A549 (cell line): ENCODE measurements around the gene SPEN. TPM values are rescaled to one million over a fixed set of nuclear protein-coding genes. Genes with fewer than 3 reads are reported as not detected.

ENCODE experiments used
- ATAC-seq, 2 experiments: fragments of 200-7000 bp in 1 of 2; fragments of >200 bp in 1 of 2; cut with Nextera tagmentation in 1 of 2; cut with Tn5 transposase in 1 of 2; 3 replicates each; pipeline versions ENCODE4 v1.8.0 to v1.9.1; 2018 to 2020; ENCODE audit warnings: mild to moderate bottlenecking in 1 of 2, moderate library complexity in 1 of 2
- CTCF ChIA-PET: fragments of 300-600 bp; sonication (Branson Sonifier 250); formaldehyde crosslinking; extraction: SDS; loops from one replicate; lab custom pipeline; 2021; ENCODE audit warnings: antibody characterized with exemption, inconsistent platforms; lab: Yijun Ruan, JAX
- POLR2A ChIA-PET: fragments of 350-600 bp; formaldehyde crosslinking; extraction: SDS; loops from one replicate; lab custom pipeline; 2021; ENCODE audit warnings: antibody characterized with exemption, inconsistent platforms; lab: Yijun Ruan, JAX
- DNase-seq, 2 experiments: peaks; one replicate each; pipeline versions ENCODE4 v3.0.0 to v3.0.0-alpha.2; 2011 to 2016; ENCODE audit warnings: low read depth in 1 of 2, low spot score in 1 of 2
- FAIRE-seq: peaks from 2 replicates; lab custom pipeline; 2011; peaks lifted over from hg19 to GRCh38; lab: Jason Lieb, UNC
- H3K27ac ChIP-seq, 2 experiments: fragments of >200 bp; sonication (Bioruptor Twin); formaldehyde crosslinking; 3 replicates each; pipeline ENCODE4 v1.5.1; 2016 to 2017
- H3K4me1 ChIP-seq: fragments of >200 bp; sonication (Bioruptor Twin); formaldehyde crosslinking; 3 replicates; pipeline ENCODE4 v1.6.1; 2016
- H3K4me2 ChIP-seq: fragments of >200 bp; sonication (Bioruptor Twin); formaldehyde crosslinking; 3 replicates; pipeline ENCODE4 v1.6.1; 2016
- H3K4me3 ChIP-seq: fragments of >200 bp; sonication (Bioruptor Twin); formaldehyde crosslinking; 3 replicates; pipeline ENCODE4 v1.5.1; 2016
- H3K9me3 ChIP-seq: fragments of >200 bp; sonication (Bioruptor Twin); formaldehyde crosslinking; 3 replicates; pipeline ENCODE4 v1.6.1; 2016
- BCL3 ChIP-seq: fragments of >200 bp; sonication (Bioruptor Twin); formaldehyde crosslinking; IDR thresholded peaks from 3 replicates; pipeline ENCODE4 v1.6.1; 2016
- CBX2 ChIP-seq: fragments of 200-600 bp; sonication (generic); IDR thresholded peaks from 2 replicates; pipeline ENCODE4 v1.6.1; 2016; ENCODE audit warnings: low read depth, mild to moderate bottlenecking, borderline replicate concordance
- CEBPB ChIP-seq, 2 experiments: fragments of >200 bp in 1 of 2; sonication (Bioruptor Twin) in 1 of 2; formaldehyde crosslinking in 1 of 2; IDR thresholded peaks; 2 replicates each; pipeline ENCODE4 v1.6.1; 2012 to 2016
- CHD2 ChIP-seq: fragments of 150-350 bp; IDR thresholded peaks from 2 replicates; pipeline ENCODE4 v1.6.1; 2014; ENCODE audit warnings: low read length; ENCODE audit not compliant: partially characterized antibody
- CTCF ChIP-seq: fragments of >200 bp; sonication (Bioruptor Twin); formaldehyde crosslinking; IDR thresholded peaks from 3 replicates; pipeline ENCODE4 v1.5.1; 2016
- EHF ChIP-seq: fragments of 250-450 bp; sonication (Bioruptor Pico); IDR thresholded peaks from 2 replicates; pipeline ENCODE4 v1.5.0; 2020; ENCODE audit warnings: mild to moderate bottlenecking
- EHMT2 ChIP-seq: fragments of 200-600 bp; sonication (generic); IDR thresholded peaks from 2 replicates; pipeline ENCODE4 v1.6.1; 2016; ENCODE audit warnings: antibody characterized with exemption, low read depth, mild to moderate bottlenecking, moderate library complexity
- FOSL2 ChIP-seq, 2 experiments: fragments of 450-650 bp in 1 of 2; fragments of >200 bp in 1 of 2; sonication (Bioruptor Twin) in 1 of 2; formaldehyde crosslinking; IDR thresholded peaks; 2 replicates each; pipeline versions ENCODE4 v1.5.0 to v1.6.1; 2016 to 2020; ENCODE audit warnings: mild to moderate bottlenecking in 1 of 2, moderate library complexity in 1 of 2
- FOXS1 ChIP-seq: fragments of 250-450 bp; sonication (Bioruptor Pico); IDR thresholded peaks from 2 replicates; pipeline ENCODE4 v1.5.0; 2020; ENCODE audit warnings: mild to moderate bottlenecking, moderate library complexity
- HEYL ChIP-seq: fragments of 250-450 bp; sonication (Bioruptor Pico); IDR thresholded peaks from 2 replicates; pipeline ENCODE4 v1.8.0; 2021; ENCODE audit warnings: mild to moderate bottlenecking, moderate library complexity
- HOXA7 ChIP-seq: fragments of 250-450 bp; sonication (Bioruptor Pico); IDR thresholded peaks from 2 replicates; pipeline ENCODE4 v1.5.0; 2020; ENCODE audit warnings: mild to moderate bottlenecking, moderate library complexity
- HOXB13 ChIP-seq: fragments of 250-450 bp; sonication (Bioruptor Pico); IDR thresholded peaks from 2 replicates; pipeline ENCODE4 v1.5.0; 2020; ENCODE audit warnings: low read depth, mild to moderate bottlenecking, moderate library complexity
- HOXB5 ChIP-seq: fragments of 250-450 bp; sonication (Bioruptor Pico); IDR thresholded peaks from 2 replicates; pipeline ENCODE4 v1.5.0; 2020; ENCODE audit warnings: mild to moderate bottlenecking, moderate library complexity
- KDM5A ChIP-seq: fragments of 200-600 bp; sonication (generic); IDR thresholded peaks from 2 replicates; pipeline ENCODE4 v1.6.1; 2016; ENCODE audit warnings: antibody characterized with exemption, mild to moderate bottlenecking
- PBX3 ChIP-seq: IDR thresholded peaks from 2 replicates; pipeline ENCODE4 v1.6.1; 2012
- RFX5 ChIP-seq: fragments of 450-650 bp; IDR thresholded peaks from 2 replicates; pipeline ENCODE4 v1.7.1; 2014; ENCODE audit warnings: antibody characterized with exemption, mild to moderate bottlenecking, moderate library complexity
- TFCP2L1 ChIP-seq: fragments of 250-450 bp; sonication (Bioruptor Pico); IDR thresholded peaks from 2 replicates; pipeline ENCODE4 v1.5.0; 2021; ENCODE audit warnings: mild to moderate bottlenecking
- TP53 ChIP-seq: fragments of 250-450 bp; sonication (Bioruptor Pico); IDR thresholded peaks from 2 replicates; pipeline ENCODE4 v1.5.0; 2021; ENCODE audit warnings: mild to moderate bottlenecking, moderate library complexity
- ZC3H11A ChIP-seq: fragments of 450-650 bp; IDR thresholded peaks from 2 replicates; pipeline ENCODE4 v1.6.1; 2014; ENCODE audit warnings: antibody characterized with exemption, mild to moderate bottlenecking
- ZNF302 ChIP-seq: fragments of 250-450 bp; sonication (Bioruptor Pico); IDR thresholded peaks from 2 replicates; pipeline ENCODE4 v1.9.0; 2021; ENCODE audit warnings: inconsistent platforms, mild to moderate bottlenecking, moderate library complexity
- WGBS: methylation state at CpG from one replicate; pipeline ENCODE4 v1.1.6; 2017; ENCODE audit errors: missing lambda C conversion rate; 5-methylcytosine and 5-hydroxymethylcytosine counted together
- polyA plus RNA-seq, 4 experiments: library from polyadenylated mRNA; depleted of rRNA in 3 of 4; stranded (reverse); fragments of >200 nt; fragmentation: RNase III in 1 of 4; extraction: RNeasy Plus Mini Kit Qiagen cat#74134 plus additional on column Dnase treatment in 1 of 4; gene quantifications; 2 replicates in 3 of 4; 3 replicates in 1 of 4; pipeline ENCODE4 v1.2.3, GENCODE V29; 2011 to 2017
- TF ChIP-seq, protein P1 (sequence below): fragments of >200 bp; sonication (Bioruptor Twin); formaldehyde crosslinking; IDR thresholded peaks from 2 replicates; pipeline ENCODE4 v1.6.1; 2016
- TF ChIP-seq, protein P2 (sequence below): fragments of 200-600 bp; sonication (generic); IDR thresholded peaks from 2 replicates; pipeline ENCODE4 v1.6.1; 2016; ENCODE audit warnings: antibody characterized with exemption, mild to moderate bottlenecking, moderate library complexity

SPEN gene
- polyA plus RNA-seq, 2 of the 4 experiments (the other 2 are of a cell fraction): 7.0 to 15.5 TPM

GRCh38 chr1:15960808-15961207 is 113.3 kb downstream of the SPEN start:
- Histone ChIP-seq H3K9me3 (no peaks in the 10 kb centered on the region), H3K4me2 (no peak overlapping the region), H3K4me1 (peaks cover 7% of the 10 kb centered on the region; the same call in 1 of the 3 replicates), H3K4me3 (no peak overlapping the region), H3K27ac (no peak overlapping the region)
- TF ChIP-seq ZC3H11A: no peak
- TF ChIP-seq TP53 (CRISPR knock-in tag): no peak
- no peak for TF ChIP-seq ZNF302 (CRISPR knock-in tag)
- TF ChIP-seq CEBPB (IDR thresholded peaks at IDR 0.05): no peak
- TF ChIP-seq FOSL2 (IDR thresholded peaks at IDR 0.05): no peak
- TF ChIP-seq FOSL2 (CRISPR knock-in tag; IDR thresholded peaks at IDR 0.05): no peak
- TF ChIP-seq EHF (CRISPR knock-in tag): no peak
- TF ChIP-seq CHD2: no peak
- TF ChIP-seq PBX3: no peak
- no peak for TF ChIP-seq RFX5
- TF ChIP-seq, protein P1, sequence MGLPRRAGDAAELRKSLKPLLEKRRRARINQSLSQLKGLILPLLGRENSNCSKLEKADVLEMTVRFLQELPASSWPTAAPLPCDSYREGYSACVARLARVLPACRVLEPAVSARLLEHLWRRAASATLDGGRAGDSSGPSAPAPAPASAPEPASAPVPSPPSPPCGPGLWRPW: no peak
- TF ChIP-seq HOXB5 (CRISPR knock-in tag): no peak
- no peak for TF ChIP-seq EHMT2
- no peak for TF ChIP-seq BCL3
- TF ChIP-seq HOXA7 (CRISPR knock-in tag): no peak
- ChIA-PET POLR2A (no interaction called here), CTCF (interaction anchor here (1.0 to 1.2 kb wide), 2 partner anchors 9 to 34 kb away, joined by 4 to 6 read pairs; no protein-coding TSS in a partner anchor)
- DNase-seq (no peak), FAIRE-seq (no peak), ATAC-seq (no peak)
- 91% methylated on average over 5 of the region's 5 CpGs for WGBS

DNA sequence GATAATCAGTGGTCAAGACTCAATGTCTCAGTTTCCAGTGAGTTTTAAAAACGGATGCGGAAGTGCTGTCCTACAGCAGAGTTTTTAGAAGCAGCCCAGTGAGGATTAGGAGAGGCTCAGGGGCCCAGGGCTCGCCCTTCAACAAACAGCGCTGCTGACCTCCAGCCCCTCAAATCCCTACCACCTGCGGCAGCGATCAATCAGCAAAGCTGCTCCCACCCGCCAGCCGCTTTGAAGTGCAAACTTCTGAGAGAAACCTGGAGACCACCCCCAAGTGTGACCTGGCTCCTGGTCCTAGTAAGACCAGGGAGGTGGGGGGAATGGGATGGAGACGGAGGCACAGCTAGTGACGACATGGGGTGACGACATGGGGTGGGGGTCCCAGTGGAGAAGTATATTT is 114.0 kb downstream of the SPEN start:
- no peak for FAIRE-seq
- DNase-seq: no peak
- WGBS: 96% methylated on average over 9 of the region's 11 CpGs
- Histone ChIP-seq H3K4me1 (peaks cover 7% of the 10 kb centered on the region; the same call in 1 of the 3 replicates), H3K4me3 (no peak overlapping the region), H3K9me3 (no peaks in the 10 kb centered on the region), H3K27ac (no peak overlapping the region), H3K4me2 (no peak overlapping the region)
- CTCF ChIA-PET: interaction anchor here (0.8 to 1.2 kb wide), 2 partner anchors 13 to 33 kb away, joined by 4 to 6 read pairs; no protein-coding TSS in a partner anchor
- ATAC-seq: no peak
- POLR2A ChIA-PET: no interaction called here
- TF ChIP-seq, protein P2, sequence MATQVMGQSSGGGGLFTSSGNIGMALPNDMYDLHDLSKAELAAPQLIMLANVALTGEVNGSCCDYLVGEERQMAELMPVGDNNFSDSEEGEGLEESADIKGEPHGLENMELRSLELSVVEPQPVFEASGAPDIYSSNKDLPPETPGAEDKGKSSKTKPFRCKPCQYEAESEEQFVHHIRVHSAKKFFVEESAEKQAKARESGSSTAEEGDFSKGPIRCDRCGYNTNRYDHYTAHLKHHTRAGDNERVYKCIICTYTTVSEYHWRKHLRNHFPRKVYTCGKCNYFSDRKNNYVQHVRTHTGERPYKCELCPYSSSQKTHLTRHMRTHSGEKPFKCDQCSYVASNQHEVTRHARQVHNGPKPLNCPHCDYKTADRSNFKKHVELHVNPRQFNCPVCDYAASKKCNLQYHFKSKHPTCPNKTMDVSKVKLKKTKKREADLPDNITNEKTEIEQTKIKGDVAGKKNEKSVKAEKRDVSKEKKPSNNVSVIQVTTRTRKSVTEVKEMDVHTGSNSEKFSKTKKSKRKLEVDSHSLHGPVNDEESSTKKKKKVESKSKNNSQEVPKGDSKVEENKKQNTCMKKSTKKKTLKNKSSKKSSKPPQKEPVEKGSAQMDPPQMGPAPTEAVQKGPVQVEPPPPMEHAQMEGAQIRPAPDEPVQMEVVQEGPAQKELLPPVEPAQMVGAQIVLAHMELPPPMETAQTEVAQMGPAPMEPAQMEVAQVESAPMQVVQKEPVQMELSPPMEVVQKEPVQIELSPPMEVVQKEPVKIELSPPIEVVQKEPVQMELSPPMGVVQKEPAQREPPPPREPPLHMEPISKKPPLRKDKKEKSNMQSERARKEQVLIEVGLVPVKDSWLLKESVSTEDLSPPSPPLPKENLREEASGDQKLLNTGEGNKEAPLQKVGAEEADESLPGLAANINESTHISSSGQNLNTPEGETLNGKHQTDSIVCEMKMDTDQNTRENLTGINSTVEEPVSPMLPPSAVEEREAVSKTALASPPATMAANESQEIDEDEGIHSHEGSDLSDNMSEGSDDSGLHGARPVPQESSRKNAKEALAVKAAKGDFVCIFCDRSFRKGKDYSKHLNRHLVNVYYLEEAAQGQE: no peak
- no peak for TF ChIP-seq HOXB13 (CRISPR knock-in tag)
- no peak for TF ChIP-seq CBX2
- no peak for TF ChIP-seq EHF (CRISPR knock-in tag)
- TF ChIP-seq HOXA7 (CRISPR knock-in tag): no peak
- no peak for TF ChIP-seq CTCF
- no peak for TF ChIP-seq HEYL (CRISPR knock-in tag)
- TF ChIP-seq KDM5A: no peak
- TF ChIP-seq TFCP2L1 (CRISPR knock-in tag): no peak
- no peak for TF ChIP-seq PBX3
- TF ChIP-seq CEBPB (IDR thresholded peaks at IDR 0.05): no peak
- no peak for TF ChIP-seq FOXS1 (CRISPR knock-in tag)
